GM12878 (cell line): ENCODE data around the gene PLPPR2. TPM values are rescaled to one million over a fixed set of nuclear protein-coding genes. Genes with fewer than 3 reads are reported as not detected.

ENCODE experiments used
- BACH1 ChIP-seq: fragments of 450-650 bp; IDR thresholded peaks from 2 replicates; pipeline ENCODE4 v1.6.1; 2017; ENCODE audit warnings: mild to moderate bottlenecking, borderline replicate concordance
- MXI1 ChIP-seq: fragments of 150-350 bp; IDR thresholded peaks from 2 replicates; pipeline ENCODE4 v1.6.1; 2011; ENCODE audit warnings: low read depth, mild to moderate bottlenecking, inconsistent platforms, low read length, improper control_type of control experiment
- NFYA ChIP-seq: IDR thresholded peaks from 2 replicates; pipeline ENCODE4 v1.6.1; 2011; ENCODE audit warnings: low read depth, mild to moderate bottlenecking, low read length, improper control_type of control experiment, borderline replicate concordance
- RAD51 ChIP-seq: fragments of 450-650 bp; IDR thresholded peaks from 2 replicates; pipeline ENCODE4 v1.6.1; 2016; ENCODE audit warnings: moderate library complexity, mild to moderate bottlenecking, inconsistent platforms
- SMAD5 ChIP-seq: IDR thresholded peaks from 2 replicates; pipeline ENCODE4 v1.6.1; 2016; ENCODE audit warnings: antibody characterized with exemption, low read depth
- ZNF217 ChIP-seq: fragments of 450-650 bp; IDR thresholded peaks from 2 replicates; pipeline ENCODE4 v1.6.1; 2017; ENCODE audit warnings: antibody characterized with exemption, mild to moderate bottlenecking
- polyA plus RNA-seq, 11 experiments: library from polyadenylated mRNA; depleted of rRNA in 4 of 11; unstranded in 6 of 11; stranded (reverse) in 5 of 11; fragments of >200 nt; fragmentation: Nextera tagmentation in 4 of 11; fragmentation: Illumina TruSeq in 1 of 11; extraction: Ambion mirVana in 4 of 11; extraction: Trizol in 1 of 11; gene quantifications; 1 replicate in 1 of 11; 2 replicates in 10 of 11; pipeline versions ENCODE4 v1.2.1 to v1.2.3, GENCODE V29; 2011 to 2016; ENCODE audit warnings: inconsistent platforms in 2 of 11, missing spikeins in 2 of 11, low read depth in 1 of 11
- total RNA-seq, 4 experiments: library from RNA; depleted of rRNA in 3 of 4; stranded (reverse); fragments of >200 nt in 3 of 4; fragmentation: Illumina TruSeq in 1 of 4; extraction: Trizol in 1 of 4; gene quantifications; 2 replicates each; pipeline versions ENCODE4 v1.2.1 to v1.2.3, GENCODE V29; 2013 to 2021
- TF ChIP-seq, protein P1 (sequence below): fragments of 450-650 bp; IDR thresholded peaks from 2 replicates; pipeline ENCODE4 v1.6.1; 2016; ENCODE audit warnings: mild to moderate bottlenecking
- TF ChIP-seq, protein P2 (sequence below): fragments of 450-650 bp; IDR thresholded peaks from 2 replicates; pipeline ENCODE4 v1.6.1; 2017; ENCODE audit warnings: low read depth, mild to moderate bottlenecking, moderate library complexity

PLPPR2 gene
- total and polyA plus RNA-seq, 10 of the 15 experiments (the other 5 are each of a cell fraction or from before 2014, with no cell fraction given), result 0.09 to 2.8 (median 0.70) TPM

DNA sequence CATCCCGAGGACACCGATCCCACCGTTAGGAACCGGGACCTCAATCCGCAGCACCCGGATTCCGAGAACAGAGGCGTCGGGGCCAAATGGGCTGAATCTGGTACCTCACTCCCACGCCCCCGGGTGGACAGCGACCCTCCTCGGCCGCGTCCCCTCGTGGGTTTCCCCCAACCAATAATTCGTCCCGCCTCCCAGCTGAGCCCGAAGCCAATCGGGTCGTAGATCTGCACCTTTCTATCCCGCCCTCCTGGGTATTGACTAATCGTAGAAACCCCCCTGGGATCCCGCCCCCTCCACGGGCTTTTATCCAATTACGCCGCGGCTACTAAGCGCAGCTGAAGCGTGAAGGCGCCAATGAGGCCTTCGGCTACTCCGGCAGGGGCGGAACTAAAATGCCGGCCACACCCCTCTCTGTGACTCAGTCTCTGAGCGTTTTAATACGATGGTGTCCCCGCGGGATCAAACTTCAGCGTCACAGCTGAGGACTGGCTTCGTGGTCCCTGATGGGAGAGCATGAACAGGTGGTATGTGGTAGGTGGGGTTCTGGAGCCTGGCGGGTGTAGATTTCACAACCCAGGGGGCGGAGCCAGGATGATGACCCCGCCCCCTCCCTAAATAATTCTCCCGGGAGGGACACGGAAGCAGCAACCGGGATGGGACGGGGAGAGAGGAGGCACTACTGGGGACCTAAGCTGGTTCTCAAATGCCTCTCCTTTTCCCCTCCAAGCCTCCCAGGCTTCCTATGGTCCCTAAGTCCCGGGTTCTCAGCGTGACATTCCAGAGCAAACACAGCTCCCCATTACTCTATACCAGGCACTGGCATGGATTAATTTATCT is 8.9 kb upstream of the PLPPR2 start, which contains the start of the genes CCDC159 and TMEM205 (continued):
- TF ChIP-seq, protein P1, sequence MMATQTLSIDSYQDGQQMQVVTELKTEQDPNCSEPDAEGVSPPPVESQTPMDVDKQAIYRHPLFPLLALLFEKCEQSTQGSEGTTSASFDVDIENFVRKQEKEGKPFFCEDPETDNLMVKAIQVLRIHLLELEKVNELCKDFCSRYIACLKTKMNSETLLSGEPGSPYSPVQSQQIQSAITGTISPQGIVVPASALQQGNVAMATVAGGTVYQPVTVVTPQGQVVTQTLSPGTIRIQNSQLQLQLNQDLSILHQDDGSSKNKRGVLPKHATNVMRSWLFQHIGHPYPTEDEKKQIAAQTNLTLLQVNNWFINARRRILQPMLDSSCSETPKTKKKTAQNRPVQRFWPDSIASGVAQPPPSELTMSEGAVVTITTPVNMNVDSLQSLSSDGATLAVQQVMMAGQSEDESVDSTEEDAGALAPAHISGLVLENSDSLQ, result peak; percentile 92
- no peak for TF ChIP-seq SMAD5
- TF ChIP-seq, protein P2, sequence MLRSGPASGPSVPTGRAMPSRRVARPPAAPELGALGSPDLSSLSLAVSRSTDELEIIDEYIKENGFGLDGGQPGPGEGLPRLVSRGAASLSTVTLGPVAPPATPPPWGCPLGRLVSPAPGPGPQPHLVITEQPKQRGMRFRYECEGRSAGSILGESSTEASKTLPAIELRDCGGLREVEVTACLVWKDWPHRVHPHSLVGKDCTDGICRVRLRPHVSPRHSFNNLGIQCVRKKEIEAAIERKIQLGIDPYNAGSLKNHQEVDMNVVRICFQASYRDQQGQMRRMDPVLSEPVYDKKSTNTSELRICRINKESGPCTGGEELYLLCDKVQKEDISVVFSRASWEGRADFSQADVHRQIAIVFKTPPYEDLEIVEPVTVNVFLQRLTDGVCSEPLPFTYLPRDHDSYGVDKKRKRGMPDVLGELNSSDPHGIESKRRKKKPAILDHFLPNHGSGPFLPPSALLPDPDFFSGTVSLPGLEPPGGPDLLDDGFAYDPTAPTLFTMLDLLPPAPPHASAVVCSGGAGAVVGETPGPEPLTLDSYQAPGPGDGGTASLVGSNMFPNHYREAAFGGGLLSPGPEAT, result peak; percentile 44; the same call in 1 of the 2 replicates
- peak; percentile 73; the same call in 1 of the 2 replicates for TF ChIP-seq MXI1
- TF ChIP-seq ZNF217, result no peak
- peak; percentile 45; the same call in 1 of the 2 replicates for TF ChIP-seq RAD51
- TF ChIP-seq BACH1, result 0 out of 2 replicates have a peak, but pooled peaks have one; percentile 39
- peak; percentile 12; the same call in 1 of the 2 replicates for TF ChIP-seq NFYA
